ENCODE measurements around the gene DRAM1. TPM values are rescaled to one million over a fixed set of nuclear protein-coding genes. Genes with fewer than 3 reads are reported as not detected.

The DRAM1 gene
- total RNA-seq, 1 donor from 2014 or later = 12.5 TPM

DNA sequence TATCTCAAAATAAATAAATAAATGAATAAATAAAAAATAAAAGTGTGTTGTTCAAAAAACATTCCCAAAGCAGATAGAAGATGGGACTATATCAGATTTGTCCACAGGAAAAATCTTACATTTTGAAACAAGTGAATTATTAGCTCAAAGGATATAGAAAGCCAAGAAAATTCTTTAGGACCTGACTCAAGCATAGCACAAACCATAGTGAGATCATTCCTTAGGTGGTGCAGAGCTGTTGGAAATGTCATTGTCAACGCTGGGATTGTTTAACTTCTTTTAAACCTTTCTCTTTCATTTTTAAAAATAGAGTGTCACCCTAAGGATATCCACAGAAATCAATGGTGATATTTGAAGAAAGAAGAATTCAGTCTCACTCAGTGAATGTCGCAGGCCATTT is 43.5 kb downstream of the DRAM1 start:
- no peaks in the 10 kb centered on the region for H3K9me3 Mint-ChIP-seq
- H3K27ac Mint-ChIP-seq = no peak overlapping the region
- H3K4me1 Mint-ChIP-seq (ENCODE audit: unreplicated experiment) = peaks cover 4% of the 10 kb centered on the region
- peaks cover 5% of the 10 kb centered on the region for H3K27me3 Mint-ChIP-seq
- H3K4me3 Mint-ChIP-seq = no peak overlapping the region
- no peak for DNase-seq (ENCODE audit: extremely low spot score, unreplicated experiment)
- TF ChIP-seq, protein P1, sequence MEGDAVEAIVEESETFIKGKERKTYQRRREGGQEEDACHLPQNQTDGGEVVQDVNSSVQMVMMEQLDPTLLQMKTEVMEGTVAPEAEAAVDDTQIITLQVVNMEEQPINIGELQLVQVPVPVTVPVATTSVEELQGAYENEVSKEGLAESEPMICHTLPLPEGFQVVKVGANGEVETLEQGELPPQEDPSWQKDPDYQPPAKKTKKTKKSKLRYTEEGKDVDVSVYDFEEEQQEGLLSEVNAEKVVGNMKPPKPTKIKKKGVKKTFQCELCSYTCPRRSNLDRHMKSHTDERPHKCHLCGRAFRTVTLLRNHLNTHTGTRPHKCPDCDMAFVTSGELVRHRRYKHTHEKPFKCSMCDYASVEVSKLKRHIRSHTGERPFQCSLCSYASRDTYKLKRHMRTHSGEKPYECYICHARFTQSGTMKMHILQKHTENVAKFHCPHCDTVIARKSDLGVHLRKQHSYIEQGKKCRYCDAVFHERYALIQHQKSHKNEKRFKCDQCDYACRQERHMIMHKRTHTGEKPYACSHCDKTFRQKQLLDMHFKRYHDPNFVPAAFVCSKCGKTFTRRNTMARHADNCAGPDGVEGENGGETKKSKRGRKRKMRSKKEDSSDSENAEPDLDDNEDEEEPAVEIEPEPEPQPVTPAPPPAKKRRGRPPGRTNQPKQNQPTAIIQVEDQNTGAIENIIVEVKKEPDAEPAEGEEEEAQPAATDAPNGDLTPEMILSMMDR (conservative IDR thresholded peaks at IDR 0.05) = no peak
- H3K36me3 Mint-ChIP-seq = peaks cover 4% of the 10 kb centered on the region

DNA sequence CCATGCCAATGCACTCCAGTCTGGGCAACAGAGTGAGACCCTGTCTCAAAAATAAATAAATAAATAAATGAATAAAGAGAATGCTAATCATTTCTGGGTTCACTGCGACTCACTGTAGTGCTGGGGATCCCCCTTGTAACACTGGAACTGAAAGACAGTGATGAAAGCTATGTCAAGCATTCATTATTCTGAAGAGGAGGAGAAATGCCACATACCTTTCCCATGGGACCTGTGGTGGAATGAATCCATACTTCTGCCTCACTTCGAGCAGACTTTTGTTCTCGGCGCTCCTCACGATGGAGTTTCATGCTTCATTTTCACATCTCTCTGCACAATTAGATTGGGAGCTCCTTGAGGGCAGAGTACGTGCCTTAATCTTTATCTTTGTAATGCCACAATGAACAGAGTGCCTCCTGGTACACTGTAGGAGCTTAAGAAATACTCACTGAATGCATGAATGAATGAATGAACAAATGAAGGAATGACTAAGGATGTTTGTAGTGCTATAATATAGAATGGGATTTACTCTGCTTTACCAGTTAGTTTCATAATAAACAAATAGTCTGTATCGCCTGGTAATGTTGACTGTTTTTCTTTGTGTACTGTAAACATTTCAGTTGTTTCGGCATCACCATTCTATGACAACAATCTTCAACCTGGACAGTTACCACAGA is 45.8 kb downstream of the DRAM1 start:
- H3K27me3 Mint-ChIP-seq = no peaks in the 10 kb centered on the region
- no peak overlapping the region for H3K4me3 Mint-ChIP-seq
- H3K4me1 Mint-ChIP-seq (ENCODE audit: unreplicated experiment) = peaks cover 4% of the 10 kb centered on the region
- H3K36me3 Mint-ChIP-seq = peaks cover 4% of the 10 kb centered on the region
- H3K9me3 Mint-ChIP-seq = no peaks in the 10 kb centered on the region
- TF ChIP-seq, protein P1 (conservative IDR thresholded peaks at IDR 0.05) = no peak
- H3K27ac Mint-ChIP-seq = no peak overlapping the region
- DNase-seq (ENCODE audit: extremely low spot score, unreplicated experiment) = no peak

DNA sequence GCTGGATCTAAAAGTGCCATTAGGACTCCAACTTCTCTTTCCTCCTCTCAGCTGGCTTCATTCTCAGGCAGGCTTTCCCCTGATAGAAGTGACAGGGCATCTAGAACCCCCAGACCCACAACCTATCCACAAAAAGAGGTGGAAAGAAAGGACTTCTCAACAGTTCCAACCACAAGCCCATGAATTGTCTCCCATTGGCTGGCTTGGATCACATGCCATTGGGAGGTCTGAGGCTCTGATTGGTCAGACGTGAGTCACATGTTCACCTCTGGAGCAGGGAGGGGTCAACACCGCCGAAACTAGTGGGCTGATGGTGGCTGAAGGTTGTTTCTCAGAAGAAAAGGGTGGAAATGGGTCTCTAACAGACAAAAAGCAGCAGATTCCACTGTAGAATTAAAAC is 47.2 kb downstream of the DRAM1 start:
- no peak overlapping the region for H3K27ac Mint-ChIP-seq
- peaks cover 3% of the 10 kb centered on the region for H3K27me3 Mint-ChIP-seq
- no peak for DNase-seq (ENCODE audit: extremely low spot score, unreplicated experiment)
- H3K4me1 Mint-ChIP-seq (ENCODE audit: unreplicated experiment) = no peaks in the 10 kb centered on the region
- H3K9me3 Mint-ChIP-seq = no peaks in the 10 kb centered on the region
- no peak overlapping the region for H3K4me3 Mint-ChIP-seq
- TF ChIP-seq, protein P1 (conservative IDR thresholded peaks at IDR 0.05) = no peak
- peaks cover 4% of the 10 kb centered on the region for H3K36me3 Mint-ChIP-seq

DNA sequence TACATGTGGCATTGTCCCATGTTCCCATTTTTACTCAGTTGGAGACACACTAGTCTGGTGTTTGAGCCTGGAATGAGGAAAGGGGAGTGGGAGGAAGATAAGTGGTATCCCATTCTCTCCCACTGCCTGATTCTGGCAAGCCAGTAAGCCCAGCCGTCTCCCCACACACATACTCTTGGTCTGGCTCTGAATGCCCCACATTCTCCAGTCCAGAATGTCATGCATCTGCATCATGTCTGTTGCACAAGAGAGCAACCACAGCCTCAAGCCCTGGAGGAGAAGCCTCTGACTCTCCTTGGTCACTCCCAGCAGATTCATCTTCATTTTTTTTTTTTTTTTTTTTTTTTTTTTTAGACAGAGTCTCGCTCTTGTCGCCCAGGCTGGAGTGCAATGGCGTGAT is 48.0 kb downstream of the DRAM1 start:
- peaks cover 3% of the 10 kb centered on the region for H3K27me3 Mint-ChIP-seq
- H3K4me3 Mint-ChIP-seq = no peak overlapping the region
- H3K9me3 Mint-ChIP-seq = no peaks in the 10 kb centered on the region
- H3K27ac Mint-ChIP-seq = no peak overlapping the region
- H3K4me1 Mint-ChIP-seq (ENCODE audit: unreplicated experiment) = no peaks in the 10 kb centered on the region
- no peak for DNase-seq (ENCODE audit: extremely low spot score, unreplicated experiment)
- peaks cover 4% of the 10 kb centered on the region for H3K36me3 Mint-ChIP-seq
- TF ChIP-seq, protein P1 (conservative IDR thresholded peaks at IDR 0.05) = no peak

DNA sequence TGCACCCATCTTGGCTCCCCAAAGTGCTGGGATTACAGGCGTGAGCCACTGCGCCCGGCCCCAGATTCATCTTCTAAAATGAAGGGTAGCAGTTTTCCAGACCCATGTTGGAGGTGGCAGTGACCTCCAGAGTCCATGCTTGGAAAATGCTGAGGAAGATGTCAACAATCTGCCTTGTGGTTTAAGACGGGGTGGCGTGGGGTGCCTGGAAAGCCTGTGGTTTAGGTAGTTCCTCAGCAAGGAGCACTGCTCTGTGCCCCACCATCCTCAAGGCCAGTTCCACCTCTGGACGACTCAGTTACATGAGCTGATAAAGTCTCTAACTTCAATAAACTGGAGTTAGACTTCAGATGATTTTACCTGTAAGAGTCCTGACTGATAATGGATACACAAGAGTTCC is 48.6 kb downstream of the DRAM1 start:
- Mint-ChIP-seq H3K4me3 (no peak overlapping the region), H3K27me3 (peaks cover 3% of the 10 kb centered on the region), H3K9me3 (no peaks in the 10 kb centered on the region), H3K36me3 (peaks cover 4% of the 10 kb centered on the region), H3K4me1 (ENCODE audit: unreplicated experiment) (no peaks in the 10 kb centered on the region), H3K27ac (no peak overlapping the region)
- TF ChIP-seq, protein P1 (conservative IDR thresholded peaks at IDR 0.05) = no peak
- no peak for DNase-seq (ENCODE audit: extremely low spot score, unreplicated experiment)
